Left ventricle myocardium inferior (tissue), 1 donor: ENCODE measurements around the gene ADNP. TPM values are rescaled to one million over a fixed set of nuclear protein-coding genes. Genes with fewer than 3 reads are reported as not detected.

Source experiments
- DNase-seq: peaks from one replicate; pipeline ENCODE4 v3.0.0-alpha.2; 2020
- H3K27ac ChIP-seq: fragments of 200-600 bp; replicated peaks from 2 replicates; pipeline ENCODE4 v1.8.0; 2021
- H3K27me3 ChIP-seq: fragments of 200-600 bp; 2 replicates; pipeline ENCODE4 v1.8.0; 2021; ENCODE audit warnings: low read depth
- H3K36me3 ChIP-seq: fragments of 200-600 bp; 2 replicates; pipeline ENCODE4 v1.8.0; 2021
- H3K4me1 ChIP-seq: fragments of 200-600 bp; 2 replicates; pipeline ENCODE4 v1.8.0; 2021
- H3K4me3 ChIP-seq: fragments of 200-600 bp; 2 replicates; pipeline ENCODE4 v1.8.0; 2021; ENCODE audit warnings: mild to moderate bottlenecking, moderate library complexity
- H3K9me3 ChIP-seq: fragments of 200-600 bp; replicated peaks from 2 replicates; pipeline ENCODE4 v1.8.0; 2021
- CTCF ChIP-seq: fragments of 200-600 bp; IDR thresholded peaks from 2 replicates; pipeline ENCODE4 v1.8.0; 2021; ENCODE audit warnings: antibody characterized with exemption, mild to moderate bottlenecking, borderline replicate concordance
- intact Hi-C: fragments of 100-400 bp; cut with micrococcal nuclease; formaldehyde crosslinking; loops from one replicate; pipeline ENCODE4 v1.11.0; 2022
- total RNA-seq: library from RNA; stranded (reverse); fragmentation: NEBNext Ultra II Directional; extraction: Animal tissue kit (Norgen Biotek cat#: 25700); gene quantifications from one replicate; pipeline ENCODE4 v1.2.1, GENCODE V29; 2021
- donor health status: DM: no; HTN: yes; CAD: no; lungs with severe emphysema.

Gene ADNP
- total RNA-seq, 1 donor from 2014 or later, result 27.3 TPM

GRCh38 chr20:50969912-50970311 is 38.7 kb upstream of the ADNP start:
- no peaks in the 10 kb centered on the region for H3K36me3 ChIP-seq
- no peak for TF ChIP-seq CTCF
- H3K4me3 ChIP-seq, result no peak overlapping the region
- H3K27ac ChIP-seq, result no peak overlapping the region
- DNase-seq, result no peak
- H3K4me1 ChIP-seq, result no peaks in the 10 kb centered on the region
- intact Hi-C loops, result no loop called here
- no peaks in the 10 kb centered on the region for H3K27me3 ChIP-seq
- H3K9me3 ChIP-seq, result no peaks in the 10 kb centered on the region

- no peaks in the 10 kb centered on the region for H3K4me1 ChIP-seq
- H3K4me3 ChIP-seq, result no peak overlapping the region
These were observed 38.2 kb upstream of the ADNP start for GRCh38 chr20:50969435-50969834.

GRCh38 chr20:50968289-50968688 is 37.1 kb upstream of the ADNP start:
- Histone ChIP-seq H3K9me3 (no peaks in the 10 kb centered on the region), H3K27me3 (no peaks in the 10 kb centered on the region), H3K36me3 (no peaks in the 10 kb centered on the region), H3K27ac (no peak overlapping the region), H3K4me1 (no peaks in the 10 kb centered on the region), H3K4me3 (no peak overlapping the region)
- DNase-seq, result no peak
- TF ChIP-seq CTCF, result no peak
- intact Hi-C loops, result no loop called here

More at GRCh38 chr20:50969435-50969834, 38.2 kb upstream of the ADNP start:
- no peak for DNase-seq
- Histone ChIP-seq H3K36me3 (no peaks in the 10 kb centered on the region), H3K27me3 (no peaks in the 10 kb centered on the region), H3K9me3 (no peaks in the 10 kb centered on the region), H3K27ac (no peak overlapping the region)
- intact Hi-C loops, result no loop called here
- no peak for TF ChIP-seq CTCF

- H3K4me1 ChIP-seq, result no peaks in the 10 kb centered on the region
- no peak overlapping the region for H3K27ac ChIP-seq
- no peak for TF ChIP-seq CTCF
- H3K27me3 ChIP-seq, result no peaks in the 10 kb centered on the region
- no peaks in the 10 kb centered on the region for H3K9me3 ChIP-seq
- DNase-seq, result no peak
- intact Hi-C loops, result no loop called here
- H3K4me3 ChIP-seq, result no peak overlapping the region
- peaks cover under 1% of the 10 kb centered on the region for H3K36me3 ChIP-seq
These were observed 36.3 kb upstream of the ADNP start for GRCh38 chr20:50967586-50967985.

GRCh38 chr20:50959543-50960126 is 28.4 kb upstream of the ADNP start:
- Histone ChIP-seq H3K36me3 (peaks cover 20% of the 10 kb centered on the region), H3K27me3 (no peaks in the 10 kb centered on the region), H3K4me1 (peaks cover 68% of the 10 kb centered on the region), H3K4me3 (peak overlapping the region; percentile 96), H3K27ac (peak overlapping the region; percentile 96), H3K9me3 (peaks cover 3% of the 10 kb centered on the region)
- intact Hi-C loops, result no loop called here
- TF ChIP-seq CTCF, result no peak
- DNase-seq, result no peak
